Measurements from ENCODE around the gene FOXN3. TPM values are rescaled to one million over a fixed set of nuclear protein-coding genes. Genes with fewer than 3 reads are reported as not detected.

Gene FOXN3
- total and polyA plus RNA-seq, 10 of the 15 experiments (the other 5 are each of a cell fraction or from before 2014, with no cell fraction given), result 4.5 to 68.9 (median 29.7) TPM

DNA sequence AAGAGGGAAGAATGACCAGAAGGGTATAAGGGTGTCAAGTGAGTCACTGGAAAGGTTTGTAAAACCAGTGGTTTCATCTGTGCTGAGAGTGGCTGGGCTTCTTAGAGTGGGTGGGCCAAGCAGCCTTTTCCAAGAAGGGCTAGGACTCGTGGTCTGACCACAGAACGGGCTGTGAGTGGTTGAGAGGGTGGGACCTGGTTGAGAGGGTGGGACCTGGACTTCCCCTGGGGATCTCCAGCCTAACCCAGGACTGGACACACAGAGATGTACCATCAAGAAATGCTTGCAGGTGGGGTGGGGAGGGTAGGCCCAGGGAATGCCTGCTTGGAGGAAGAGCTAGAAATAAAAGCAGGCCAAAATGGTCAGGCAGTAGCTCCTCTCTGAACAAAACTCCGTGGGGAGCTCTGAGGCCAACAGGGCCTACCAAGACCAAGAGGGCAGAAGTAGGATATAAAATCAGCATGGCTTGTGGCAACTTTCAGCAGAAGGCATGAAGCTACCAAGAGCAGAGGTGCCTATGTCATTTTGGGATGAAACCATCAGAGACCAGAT, 140.5 kb downstream of the FOXN3 start:
- peaks cover 2 to 18% of the 10 kb centered on the region in 2 experiments; a peak in 3 of 4 replicates for H3K36me3 ChIP-seq (ENCODE audit: control insufficient read depth in 2 of 2, insufficient read depth in 2 of 2, low read length in 1 of 2)
- no peaks in the 10 kb centered on the region for H3K27me3 ChIP-seq (replicated peaks in 1 of 2; ENCODE audit: control insufficient read depth in 2 of 2, insufficient read depth in 2 of 2, low read length in 1 of 2)
- H3K79me2 ChIP-seq (ENCODE audit: control insufficient read depth, insufficient read depth, low read length), result peaks cover 29% of the 10 kb centered on the region
- H3K9me3 ChIP-seq (replicated peaks; ENCODE audit: control insufficient read depth, insufficient read depth, low read length), result peaks cover 1% of the 10 kb centered on the region; the same call in 1 of the 3 replicates
- WGBS (ENCODE audit: insufficient coverage, insufficient replicate concordance, low lambda C conversion rate, missing lambda C conversion rate), result 0% methylated on average over 3 of the region's 3 CpGs
- BruUV-seq (replicated peaks), result no TSS peak
- ATAC-seq, result peak; percentile 97
- ChIA-PET POLR2A (interaction anchor here (1.2 to 2.4 kb wide), 2 partner anchors 28 to 57 kb away, joined by 5 to 15 read pairs; no protein-coding TSS in a partner anchor), SMC1A (ENCODE audit: uncharacterized antibody, unreplicated experiment) (interaction anchor here (0.6 to 2.6 kb wide), 9 partner anchors 8 to 133 kb away, joined by 3 to 18 read pairs (median 5); no protein-coding TSS in a partner anchor), RAD21 (ENCODE audit: unreplicated experiment) (interaction anchor here (0.6 to 2.5 kb wide), 11 partner anchors 28 to 343 kb away, joined by 3 to 21 read pairs (median 3); no protein-coding TSS in a partner anchor), CTCF (interaction anchor here (0.7 to 1.6 kb wide), 4 partner anchors 16 to 139 kb away, joined by 3 read pairs; no protein-coding TSS in a partner anchor)
- H3K4me3 ChIP-seq, result no peak overlapping the region
- H4K20me1 ChIP-seq (ENCODE audit: control insufficient read depth, insufficient read depth), result no peaks in the 10 kb centered on the region
- H3K27ac ChIP-seq (ENCODE audit: control insufficient read depth, insufficient read depth), result peak overlapping the region; percentile 91
- intact Hi-C loops (cut with micrococcal nuclease; ENCODE audit: unreplicated experiment), result no loop called here
- in situ Hi-C loops (cut with MboI), result no loop called here
- DNase-seq (ENCODE audit: low read depth, low spot score), result peak; percentile 94
- peak overlapping the region; percentile 38; the same call in 1 of the 2 replicates for H3K9ac ChIP-seq (ENCODE audit: control insufficient read depth, insufficient read depth, low read length)
- peak overlapping the region; percentile 61; the same call in 1 of the 2 replicates for H3K4me2 ChIP-seq (ENCODE audit: control insufficient read depth, insufficient read depth)
- peaks cover 35% of the 10 kb centered on the region for H3K4me1 ChIP-seq (ENCODE audit: control insufficient read depth, insufficient read depth, low read length)
- no peak overlapping the region for H2AFZ ChIP-seq (ENCODE audit: control insufficient read depth, low read depth, low read length)
- FAIRE-seq, result peak; percentile 81
- TF ChIP-seq PBX3 (IDR thresholded peaks at IDR 0.05; ENCODE audit: insufficient replicate concordance, low read depth, low read length), result no peak
- TF ChIP-seq SPI1 (IDR thresholded peaks at IDR 0.05; ENCODE audit: borderline replicate concordance, insufficient read depth, low read depth, low read length), result peak; percentile 15; the same call in 1 of the 2 replicates
- 0 out of 4 replicates have a peak, but pooled peaks of 1 of the 2 experiments have one; percentile 45 for TF ChIP-seq EP300 (IDR thresholded peaks at IDR 0.05; ENCODE audit: borderline replicate concordance in 1 of 2, control insufficient read depth in 1 of 2, low read depth in 2 of 2, low read length in 2 of 2)
- TF ChIP-seq IKZF2 (IDR thresholded peaks at IDR 0.05), result peak; percentile 82 to 87
- TF ChIP-seq RELB (IDR thresholded peaks at IDR 0.05; ENCODE audit: low read depth), result peak; percentile 85
- TF ChIP-seq CREB1 (IDR thresholded peaks at IDR 0.05; ENCODE audit: low read depth), result peak; percentile 33
- TF ChIP-seq CHD2 (IDR thresholded peaks at IDR 0.05; ENCODE audit: borderline replicate concordance, low read depth, low read length), result no peak
- no peak for TF ChIP-seq GABPA (IDR thresholded peaks at IDR 0.05; ENCODE audit: low read depth)
- TF ChIP-seq, protein P1, sequence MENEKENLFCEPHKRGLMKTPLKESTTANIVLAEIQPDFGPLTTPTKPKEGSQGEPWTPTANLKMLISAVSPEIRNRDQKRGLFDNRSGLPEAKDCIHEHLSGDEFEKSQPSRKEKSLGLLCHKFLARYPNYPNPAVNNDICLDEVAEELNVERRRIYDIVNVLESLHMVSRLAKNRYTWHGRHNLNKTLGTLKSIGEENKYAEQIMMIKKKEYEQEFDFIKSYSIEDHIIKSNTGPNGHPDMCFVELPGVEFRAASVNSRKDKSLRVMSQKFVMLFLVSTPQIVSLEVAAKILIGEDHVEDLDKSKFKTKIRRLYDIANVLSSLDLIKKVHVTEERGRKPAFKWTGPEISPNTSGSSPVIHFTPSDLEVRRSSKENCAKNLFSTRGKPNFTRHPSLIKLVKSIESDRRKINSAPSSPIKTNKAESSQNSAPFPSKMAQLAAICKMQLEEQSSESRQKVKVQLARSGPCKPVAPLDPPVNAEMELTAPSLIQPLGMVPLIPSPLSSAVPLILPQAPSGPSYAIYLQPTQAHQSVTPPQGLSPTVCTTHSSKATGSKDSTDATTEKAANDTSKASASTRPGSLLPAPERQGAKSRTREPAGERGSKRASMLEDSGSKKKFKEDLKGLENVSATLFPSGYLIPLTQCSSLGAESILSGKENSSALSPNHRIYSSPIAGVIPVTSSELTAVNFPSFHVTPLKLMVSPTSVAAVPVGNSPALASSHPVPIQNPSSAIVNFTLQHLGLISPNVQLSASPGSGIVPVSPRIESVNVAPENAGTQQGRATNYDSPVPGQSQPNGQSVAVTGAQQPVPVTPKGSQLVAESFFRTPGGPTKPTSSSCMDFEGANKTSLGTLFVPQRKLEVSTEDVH (IDR thresholded peaks at IDR 0.05; ENCODE audit: low read depth, partially characterized antibody), result no peak
- TF ChIP-seq ZSCAN29 (IDR thresholded peaks at IDR 0.05), result no peak
- 0 out of 2 replicates have a peak, but pooled peaks have one; percentile 23 for TF ChIP-seq NR2F1 (conservative IDR thresholded peaks at IDR 0.05)
- TF ChIP-seq MTA3 (IDR thresholded peaks at IDR 0.05; ENCODE audit: borderline replicate concordance, low read length), result 0 out of 2 replicates have a peak, but pooled peaks have one; percentile 26
- 0 out of 2 replicates have a peak, but pooled peaks have one; percentile 3 for TF ChIP-seq BCL11A (IDR thresholded peaks at IDR 0.05; ENCODE audit: low read depth, low read length)
- TF ChIP-seq, protein P2, sequence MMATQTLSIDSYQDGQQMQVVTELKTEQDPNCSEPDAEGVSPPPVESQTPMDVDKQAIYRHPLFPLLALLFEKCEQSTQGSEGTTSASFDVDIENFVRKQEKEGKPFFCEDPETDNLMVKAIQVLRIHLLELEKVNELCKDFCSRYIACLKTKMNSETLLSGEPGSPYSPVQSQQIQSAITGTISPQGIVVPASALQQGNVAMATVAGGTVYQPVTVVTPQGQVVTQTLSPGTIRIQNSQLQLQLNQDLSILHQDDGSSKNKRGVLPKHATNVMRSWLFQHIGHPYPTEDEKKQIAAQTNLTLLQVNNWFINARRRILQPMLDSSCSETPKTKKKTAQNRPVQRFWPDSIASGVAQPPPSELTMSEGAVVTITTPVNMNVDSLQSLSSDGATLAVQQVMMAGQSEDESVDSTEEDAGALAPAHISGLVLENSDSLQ (IDR thresholded peaks at IDR 0.05), result no peak
- TF ChIP-seq IKZF1 (conservative IDR thresholded peaks at IDR 0.05), result peak; percentile 66
- TF ChIP-seq FOS (IDR thresholded peaks at IDR 0.05; ENCODE audit: borderline replicate concordance, extremely low read depth, insufficient read length), result no peak
